ENCODE data around the gene PDIA3. TPM values are rescaled to one million over a fixed set of nuclear protein-coding genes. Genes with fewer than 3 reads are reported as not detected.

The PDIA3 gene
- total RNA-seq, 1 donor from 2014 or later, result 243 TPM

- no peak overlapping the region for H3K4me3 ChIP-seq (ENCODE audit: low read depth, low read length)
- TF ChIP-seq, protein P1, sequence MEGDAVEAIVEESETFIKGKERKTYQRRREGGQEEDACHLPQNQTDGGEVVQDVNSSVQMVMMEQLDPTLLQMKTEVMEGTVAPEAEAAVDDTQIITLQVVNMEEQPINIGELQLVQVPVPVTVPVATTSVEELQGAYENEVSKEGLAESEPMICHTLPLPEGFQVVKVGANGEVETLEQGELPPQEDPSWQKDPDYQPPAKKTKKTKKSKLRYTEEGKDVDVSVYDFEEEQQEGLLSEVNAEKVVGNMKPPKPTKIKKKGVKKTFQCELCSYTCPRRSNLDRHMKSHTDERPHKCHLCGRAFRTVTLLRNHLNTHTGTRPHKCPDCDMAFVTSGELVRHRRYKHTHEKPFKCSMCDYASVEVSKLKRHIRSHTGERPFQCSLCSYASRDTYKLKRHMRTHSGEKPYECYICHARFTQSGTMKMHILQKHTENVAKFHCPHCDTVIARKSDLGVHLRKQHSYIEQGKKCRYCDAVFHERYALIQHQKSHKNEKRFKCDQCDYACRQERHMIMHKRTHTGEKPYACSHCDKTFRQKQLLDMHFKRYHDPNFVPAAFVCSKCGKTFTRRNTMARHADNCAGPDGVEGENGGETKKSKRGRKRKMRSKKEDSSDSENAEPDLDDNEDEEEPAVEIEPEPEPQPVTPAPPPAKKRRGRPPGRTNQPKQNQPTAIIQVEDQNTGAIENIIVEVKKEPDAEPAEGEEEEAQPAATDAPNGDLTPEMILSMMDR (conservative IDR thresholded peaks at IDR 0.05; ENCODE audit: low read depth, low read length), result no peak
- no peak for DNase-seq (ENCODE audit: low read depth)
Measured at GRCh38 chr15:43794269-43795037, 48.2 kb downstream of the PDIA3 start.

- no peak overlapping the region for H3K4me3 ChIP-seq (ENCODE audit: low read depth, low read length)
- TF ChIP-seq, protein P1 (conservative IDR thresholded peaks at IDR 0.05; ENCODE audit: low read depth, low read length), result no peak
- no peak for DNase-seq (ENCODE audit: low read depth)
Measured at GRCh38 chr15:43795197-43795596, 49.0 kb downstream of the PDIA3 start.

GRCh38 chr15:43795997-43796396 is 49.8 kb downstream of the PDIA3 start:
- no peak for DNase-seq (ENCODE audit: low read depth)
- H3K4me3 ChIP-seq (ENCODE audit: low read depth, low read length), result no peak overlapping the region
- TF ChIP-seq, protein P1 (conservative IDR thresholded peaks at IDR 0.05; ENCODE audit: low read depth, low read length), result no peak

DNA sequence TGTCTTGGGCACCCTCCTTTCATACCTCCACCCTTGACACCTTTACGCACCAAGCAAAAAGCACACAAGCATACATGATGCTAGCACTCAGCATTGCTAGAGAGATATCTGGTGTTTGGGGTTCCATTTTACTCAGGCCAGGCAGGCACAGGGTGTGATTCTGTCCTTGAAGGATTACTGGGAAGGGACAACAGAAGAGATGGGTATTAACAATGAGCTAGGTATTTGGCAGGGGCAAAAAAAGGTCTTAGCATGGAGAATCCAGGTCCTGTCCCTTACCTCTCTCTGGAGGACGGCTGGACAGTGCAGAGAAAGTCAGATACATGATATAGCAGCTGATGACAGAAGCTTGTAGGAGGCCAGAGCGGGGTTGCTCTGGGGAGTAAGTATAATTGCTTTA is 50.3 kb downstream of the PDIA3 start:
- DNase-seq (ENCODE audit: low read depth), result no peak
- TF ChIP-seq, protein P1 (conservative IDR thresholded peaks at IDR 0.05; ENCODE audit: low read depth, low read length), result no peak
- no peak overlapping the region for H3K4me3 ChIP-seq (ENCODE audit: low read depth, low read length)

DNA sequence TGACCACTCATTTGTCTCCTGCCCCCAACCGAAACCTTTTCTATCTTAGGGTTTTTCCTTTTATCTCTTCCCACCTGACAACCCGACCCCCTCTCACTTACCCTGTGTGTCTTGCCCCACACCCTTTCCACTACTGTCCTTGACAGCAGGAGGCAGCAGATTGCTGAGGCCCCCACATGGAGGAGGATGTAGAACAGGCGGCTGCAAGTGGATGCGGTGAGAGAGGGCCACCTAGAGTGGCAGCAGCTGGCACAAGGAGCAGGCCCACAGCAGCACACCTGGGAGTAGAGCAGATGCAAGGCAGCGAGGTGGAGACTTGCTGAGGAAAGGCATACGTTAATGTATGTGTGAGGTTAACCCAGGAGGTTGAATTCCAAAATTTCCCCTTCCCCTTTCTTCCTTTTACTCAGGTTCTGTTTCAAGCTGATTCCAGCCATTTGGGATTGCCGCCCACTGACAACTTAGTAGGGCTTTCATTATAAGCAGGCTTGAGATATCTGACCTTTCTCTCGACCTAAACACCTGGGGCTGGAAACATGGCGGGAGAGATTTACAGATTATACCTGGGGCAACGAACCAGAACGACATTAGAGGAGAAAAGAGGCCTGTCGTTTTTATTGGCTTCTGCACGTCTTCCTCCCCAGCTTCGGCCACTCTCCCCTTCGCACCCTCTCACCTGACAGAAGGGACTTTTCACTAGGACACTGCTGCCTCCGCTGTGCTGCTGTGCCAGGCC is 53.1 kb downstream of the PDIA3 start:
- no peak for DNase-seq (ENCODE audit: low read depth)

GRCh38 chr15:43799945-43800285 is 53.7 kb downstream of the PDIA3 start, which contains the start of gene SERINC4:
Gene SERINC4 (minus strand): TSS chr15:43800220. CDS start chr15:43799986, 234 bp downstream.
- DNase-seq (ENCODE audit: low read depth), result no peak
- TF ChIP-seq, protein P1 (conservative IDR thresholded peaks at IDR 0.05; ENCODE audit: low read depth, low read length), result no peak

More for the DNA sequence above, 53.1 kb downstream of the PDIA3 start:
- TF ChIP-seq, protein P1 (conservative IDR thresholded peaks at IDR 0.05; ENCODE audit: low read depth, low read length), result no peak
- no peak overlapping the region for H3K4me3 ChIP-seq (ENCODE audit: low read depth, low read length)

More at GRCh38 chr15:43799945-43800285, 53.7 kb downstream of the PDIA3 start, which contains the start of gene SERINC4:
- H3K4me3 ChIP-seq (ENCODE audit: low read depth, low read length), result peak within 1 kb of the TSS; percentile 70

All from epithelial cell of proximal tubule (primary cell).